Motor neuron (in vitro differentiated cells): ENCODE results near the gene ITPK1. TPM values are rescaled to one million over a fixed set of nuclear protein-coding genes. Genes with fewer than 3 reads are reported as not detected.

Source experiments
- ATAC-seq, 8 experiments: fragments of 200-7000 bp; cut with Tn5 transposase; replicated peaks in 6 of 8; 2 replicates each; pipeline ENCODE4 v1.8.0; 2021; ENCODE audit warnings: mild to moderate bottlenecking in 8 of 8, moderate library complexity in 8 of 8
- H3K27ac ChIP-seq, 2 donors: fragments of 250-450 bp; sonication (Bioruptor Pico); 2 replicates each; pipeline ENCODE4 v1.9.0; 2021; ENCODE audit warnings: antibody characterized with exemption in 2 of 2, mild to moderate bottlenecking in 2 of 2, moderate library complexity in 1 of 2
- H3K4me1 ChIP-seq, 2 donors: fragments of 250-450 bp; sonication (Bioruptor Pico); replicated peaks in 1 of 2; 2 replicates each; pipeline ENCODE4 v1.6.1; 2021; ENCODE audit warnings: antibody characterized with exemption in 2 of 2, mild to moderate bottlenecking in 2 of 2, moderate library complexity in 1 of 2
- H3K4me3 ChIP-seq, 5 donors: fragments of 250-450 bp; sonication (Bioruptor Pico); 2 replicates each; pipeline ENCODE4 v1.9.0; 2021; ENCODE audit warnings: antibody characterized with exemption in 5 of 5, mild to moderate bottlenecking in 5 of 5, moderate library complexity in 4 of 5
- WGBS, 10 experiments: fragments of 450-650 bp; shearing (Covaris generic); methylation state at CpG; one replicate each; pipeline ENCODE4 v1.0.0; 2022; 5-methylcytosine and 5-hydroxymethylcytosine counted together
- in situ Hi-C, 9 experiments: fragments of 400-800 bp; cut with MboI; loops; one replicate each; pipeline ENCODE4 v1.15.0; 2021; ENCODE audit warnings: low sequenced_read_pairs in 9 of 9, low pct_unique_long_range_greater_than_20kb in 2 of 9; ENCODE audit not compliant: unreplicated experiment in 9 of 9
- total RNA-seq, 8 experiments: library from RNA; unstranded; fragments of 300-600 nt; gene quantifications; 2 replicates each; pipeline versions ENCODE4 v1.2.3 to v1.2.4, GENCODE V29; 2022

The ITPK1 gene
- total RNA-seq, 8 experiments from 2014 or later, result 16.2 to 37.3 (median 22.4) TPM

DNA sequence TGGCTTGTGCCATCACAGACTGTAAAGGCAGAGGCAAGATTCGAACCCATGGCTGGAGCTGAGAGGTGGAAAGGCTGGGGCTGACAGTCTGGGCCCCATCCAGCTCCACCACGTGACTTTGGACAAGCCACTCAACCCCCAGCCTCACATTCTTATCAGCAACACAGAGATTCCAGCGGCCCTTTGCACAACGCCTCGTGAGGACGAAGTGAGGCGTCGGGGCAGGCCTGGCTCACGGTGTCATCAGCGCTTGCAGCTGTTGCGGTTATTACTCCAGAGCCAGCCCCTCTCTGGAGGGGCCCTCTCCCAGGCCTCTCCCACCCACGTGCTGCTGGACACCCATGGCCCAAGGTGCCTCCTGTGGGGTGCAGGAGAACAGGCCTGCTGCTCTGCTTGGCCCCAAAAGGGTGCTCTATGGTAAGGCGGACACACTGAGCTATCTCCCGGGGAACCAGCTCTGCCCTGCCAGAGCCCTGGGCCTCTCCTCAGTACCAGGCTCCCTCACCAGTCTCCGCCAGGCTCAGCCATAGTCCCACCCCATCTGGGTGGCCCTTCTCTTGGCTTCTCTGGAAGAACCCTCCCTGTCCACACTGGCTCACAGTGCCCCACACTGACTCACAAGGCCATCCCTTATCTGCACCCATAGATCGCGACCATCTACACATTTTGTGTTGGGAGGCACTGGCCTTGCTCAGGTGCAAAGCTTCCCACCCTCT, 171.7 kb downstream of the ITPK1 start:
- in situ Hi-C loops, result no loop called here
- no peak for ATAC-seq
- WGBS, 10 experiments, result 69 to 100% (median 87%) methylated on average over 2 to 9 of the region's 17 CpGs; no CpG with 5 or more reads in 5 of the 10 experiments
- H3K4me1 ChIP-seq, result no peaks in the 10 kb centered on the region
- H3K27ac ChIP-seq, result no peak overlapping the region
- no peak overlapping the region for H3K4me3 ChIP-seq

DNA sequence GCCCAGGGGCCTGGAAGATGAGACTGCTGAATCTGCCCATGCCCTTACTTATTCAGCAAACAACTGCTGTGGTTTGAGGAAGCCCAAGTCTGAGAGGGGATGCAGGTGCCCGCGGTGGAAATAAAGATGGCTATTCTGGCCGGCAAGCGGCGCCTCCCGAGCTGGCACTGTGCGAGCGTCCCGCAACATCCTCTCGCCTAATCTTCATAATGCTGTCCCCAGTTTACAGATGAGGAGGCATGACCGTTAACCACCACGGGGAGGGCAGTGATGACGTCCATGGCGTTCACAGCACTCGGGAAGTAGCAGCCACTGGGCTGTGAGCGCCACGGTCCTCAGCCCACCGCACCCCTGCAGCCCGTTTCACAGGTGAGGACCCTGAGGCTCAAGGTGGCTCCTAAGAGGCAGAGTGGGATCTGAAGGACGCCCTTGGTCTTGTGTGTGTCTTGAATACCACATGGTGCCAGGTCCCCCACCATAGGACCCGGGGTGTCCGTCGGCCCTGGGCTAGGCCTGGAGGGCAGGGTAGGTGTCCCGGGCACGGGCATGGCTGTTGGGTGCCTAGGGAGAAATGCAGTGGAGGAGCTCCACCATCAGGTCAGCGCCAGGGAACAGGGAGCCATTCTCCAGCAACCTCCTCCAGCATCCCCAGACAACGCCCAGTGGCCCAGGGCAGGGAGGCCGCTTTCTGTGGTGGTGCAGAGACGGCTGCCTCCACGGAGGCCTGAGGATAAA, 172.6 kb downstream of the ITPK1 start:
- ATAC-seq, result no peak
- Histone ChIP-seq H3K4me3 (no peak overlapping the region), H3K4me1 (no peaks in the 10 kb centered on the region), H3K27ac (no peak overlapping the region)
- in situ Hi-C loops, result no loop called here
- WGBS, 10 experiments, result 78 to 100% (median 93%) methylated on average over 2 to 18 of the region's 30 CpGs; no CpG with 5 or more reads in 4 of the 10 experiments

GRCh38 chr14:92942576-92942975, 173.1 kb downstream of the ITPK1 start:
- WGBS, 10 experiments, result 89 to 100% (median 100%) methylated on average over 1 to 4 of the region's 8 CpGs; no CpG with 5 or more reads in 4 of the 10 experiments
- in situ Hi-C loops, result no loop called here
- Histone ChIP-seq H3K4me3 (no peak overlapping the region), H3K27ac (no peak overlapping the region), H3K4me1 (no peaks in the 10 kb centered on the region)
- ATAC-seq, result no peak

- H3K27ac ChIP-seq, result no peak overlapping the region
Observed at GRCh38 chr14:92942136-92942535, 173.6 kb downstream of the ITPK1 start.

DNA sequence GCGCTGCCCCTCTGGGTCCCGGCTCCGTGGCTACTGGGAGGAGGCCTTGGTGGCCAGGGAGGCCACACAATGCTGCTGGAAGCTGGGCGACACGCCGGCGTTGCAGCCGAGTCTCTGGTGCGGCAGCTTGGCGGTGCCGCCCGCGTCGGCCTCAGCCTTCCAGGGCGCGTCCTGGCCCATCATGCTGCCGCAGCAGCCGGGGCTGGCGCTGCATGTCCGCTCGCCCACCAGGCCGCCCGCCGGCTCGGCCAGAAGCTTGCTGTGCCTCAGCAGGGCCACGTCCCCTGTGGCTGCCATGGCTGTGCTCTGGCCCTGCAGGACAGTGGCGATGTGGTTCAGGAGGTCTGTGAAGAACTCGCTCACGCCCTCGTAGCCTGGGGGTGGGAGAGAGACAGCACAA, 174.2 kb downstream of the ITPK1 start:
- Histone ChIP-seq H3K4me1 (no peaks in the 10 kb centered on the region), H3K27ac (no peak overlapping the region), H3K4me3 (no peak overlapping the region)
- in situ Hi-C loops, result no loop called here
- WGBS, 10 experiments, result 80 to 100% (median 89%) methylated on average over 1 to 6 of the region's 30 CpGs; no CpG with 5 or more reads in 6 of the 10 experiments
- ATAC-seq, result no peak

More at GRCh38 chr14:92942136-92942535, 173.6 kb downstream of the ITPK1 start:
- no peak for ATAC-seq
- Histone ChIP-seq H3K4me3 (no peak overlapping the region), H3K4me1 (no peaks in the 10 kb centered on the region)
- 86 to 100% (median 95%) methylated on average over 1 to 4 of the region's 5 CpGs; no CpG with 5 or more reads in 5 of the 10 experiments for WGBS, 10 experiments
- in situ Hi-C loops, result no loop called here

- H3K4me3 ChIP-seq, result no peak overlapping the region
- no peak overlapping the region for H3K27ac ChIP-seq
- no CpG with 5 or more reads among the region's 11 CpGs for WGBS, 10 experiments
- ATAC-seq, result no peak
- no peaks in the 10 kb centered on the region for H3K4me1 ChIP-seq
- in situ Hi-C loops, result no loop called here
Observed at GRCh38 chr14:92940543-92940942, 175.2 kb downstream of the ITPK1 start.

- 72 to 100% (median 83%) methylated on average over 1 to 9 of the region's 12 CpGs; no CpG with 5 or more reads in 4 of the 10 experiments for WGBS, 10 experiments
- Histone ChIP-seq H3K27ac (no peak overlapping the region), H3K4me3 (no peak overlapping the region), H3K4me1 (no peaks in the 10 kb centered on the region)
- in situ Hi-C loops, result no loop called here
- ATAC-seq, result no peak
Observed at GRCh38 chr14:92939699-92940098, 176.0 kb downstream of the ITPK1 start.

- in situ Hi-C loops, result no loop called here
- Histone ChIP-seq H3K27ac (no peak overlapping the region), H3K4me3 (no peak overlapping the region), H3K4me1 (no peaks in the 10 kb centered on the region)
- 100% methylated on average over 2 of the region's 27 CpGs; no CpG with 5 or more reads in 9 of the 10 experiments for WGBS, 10 experiments
- ATAC-seq, result no peak
Observed at GRCh38 chr14:92938890-92939671, 176.6 kb downstream of the ITPK1 start.

GRCh38 chr14:92938235-92938875, 177.4 kb downstream of the ITPK1 start:
- no peaks in the 10 kb centered on the region for H3K4me1 ChIP-seq
- WGBS, 10 experiments, result 60 to 100% (median 100%) methylated on average over 1 to 3 of the region's 9 CpGs; no CpG with 5 or more reads in 7 of the 10 experiments
- no peak for ATAC-seq
- H3K4me3 ChIP-seq, result no peak overlapping the region
- no peak overlapping the region for H3K27ac ChIP-seq
- in situ Hi-C loops, result no loop called here

- 54 to 94% (median 83%) methylated on average over 1 to 7 of the region's 16 CpGs; no CpG with 5 or more reads in 2 of the 10 experiments for WGBS, 10 experiments
- Histone ChIP-seq H3K27ac (no peak overlapping the region), H3K4me3 (no peak overlapping the region), H3K4me1 (no peaks in the 10 kb centered on the region)
- in situ Hi-C loops, result no loop called here
- ATAC-seq, result peak in 3 of 8 experiments; percentile 38 to 63 (median 53)
Observed at GRCh38 chr14:92937051-92937937, 178.4 kb downstream of the ITPK1 start.

DNA sequence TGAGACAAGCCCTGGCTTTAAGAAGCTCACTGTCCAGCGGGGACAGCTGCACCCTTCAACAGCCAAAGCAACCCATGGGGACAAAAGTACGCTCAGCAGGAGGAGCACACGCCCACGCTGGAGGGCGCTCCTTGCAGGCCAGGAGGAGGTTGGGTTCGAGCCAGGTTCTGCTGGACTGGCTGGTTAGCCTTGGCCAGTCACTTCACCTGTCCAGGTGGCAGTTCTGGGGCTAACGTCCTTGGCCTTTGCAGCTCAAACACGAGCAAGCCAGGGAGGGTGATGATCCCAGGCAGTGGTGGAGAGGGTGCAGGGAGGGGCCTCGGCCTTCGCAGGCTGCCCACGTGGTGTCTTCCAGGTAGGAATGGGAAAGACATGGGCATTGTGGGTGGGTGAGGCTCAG, 179.6 kb downstream of the ITPK1 start:
- WGBS, 10 experiments, result 60 to 100% (median 80%) methylated on average over 1 to 5 of the region's 11 CpGs; no CpG with 5 or more reads in 5 of the 10 experiments
- in situ Hi-C loops, result no loop called here
- no peak for ATAC-seq
- Histone ChIP-seq H3K4me3 (no peak overlapping the region), H3K4me1 (no peaks in the 10 kb centered on the region), H3K27ac (no peak overlapping the region)

DNA sequence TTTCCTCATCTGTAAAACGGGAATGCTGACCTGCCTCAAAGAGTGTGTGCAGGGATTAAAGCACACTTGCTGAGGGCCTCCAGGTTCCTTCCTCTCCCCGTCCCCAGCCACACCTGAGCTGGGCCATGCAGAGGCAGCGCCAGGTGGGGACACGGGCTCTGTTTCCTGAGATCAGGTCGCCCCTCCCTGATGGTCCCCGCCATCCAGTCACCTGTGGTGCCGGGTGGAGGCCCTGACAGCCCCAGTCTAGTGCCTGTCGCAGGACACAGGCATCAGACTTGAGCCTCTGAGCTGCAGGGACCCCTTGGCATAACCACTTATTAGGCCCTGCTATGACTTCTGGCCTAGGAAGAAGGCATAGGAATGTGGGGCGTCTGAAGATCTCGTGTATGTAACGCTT, 180.3 kb downstream of the ITPK1 start:
- no peak overlapping the region for H3K4me3 ChIP-seq
- H3K4me1 ChIP-seq, result no peaks in the 10 kb centered on the region
- no peak for ATAC-seq
- H3K27ac ChIP-seq, result no peak overlapping the region
- in situ Hi-C loops, result no loop called here
- WGBS, 10 experiments, result 93 to 100% (median 100%) methylated on average over 1 to 4 of the region's 11 CpGs; no CpG with 5 or more reads in 3 of the 10 experiments
